ENCODE measurements around the gene LRRC4C.
"Not testable (repeated sequence)": the region's sequence is repeated elsewhere in the genome, so short reads cannot be mapped to it uniquely, and the experiment has no call there.

Gene LRRC4C

GRCh38 chr11:40958707-40959106, 500.7 kb downstream of the LRRC4C start:
- DNase-seq (ENCODE audit: insufficient read length, low spot score) = no peak
- TF ChIP-seq POLR2A (IDR thresholded peaks at IDR 0.05; ENCODE audit: low read depth, low read length) = no peak
- no peak for TF ChIP-seq POU2F2 (IDR thresholded peaks at IDR 0.05; ENCODE audit: low read depth, low read length)
- no peak for TF ChIP-seq TAF1 (IDR thresholded peaks at IDR 0.05; ENCODE audit: low read depth, low read length)
- no peak for TF ChIP-seq POLR2AphosphoS5 (IDR thresholded peaks at IDR 0.05; ENCODE audit: low read depth, low read length)
- TF ChIP-seq PAX5 (IDR thresholded peaks at IDR 0.05; ENCODE audit: insufficient read depth, low read length, severe bottlenecking) = no peak
- TF ChIP-seq SPI1 (IDR thresholded peaks at IDR 0.05; ENCODE audit: low read depth, low read length) = no peak
- no peak for FAIRE-seq

- FAIRE-seq = no peak
Observed at GRCh38 chr11:40952479-40952878, 507.0 kb downstream of the LRRC4C start.

GRCh38 chr11:40938002-40938401, 521.5 kb downstream of the LRRC4C start:
- FAIRE-seq = no peak

More at GRCh38 chr11:40952479-40952878, 507.0 kb downstream of the LRRC4C start:
- TF ChIP-seq TAF1 (IDR thresholded peaks at IDR 0.05; ENCODE audit: low read depth, low read length) = no peak
- no peak for TF ChIP-seq POLR2AphosphoS5 (IDR thresholded peaks at IDR 0.05; ENCODE audit: low read depth, low read length)
- TF ChIP-seq POLR2A (IDR thresholded peaks at IDR 0.05; ENCODE audit: low read depth, low read length) = no peak
- TF ChIP-seq PAX5 (IDR thresholded peaks at IDR 0.05; ENCODE audit: insufficient read depth, low read length, severe bottlenecking) = no peak
- no peak for TF ChIP-seq SPI1 (IDR thresholded peaks at IDR 0.05; ENCODE audit: low read depth, low read length)
- no peak for TF ChIP-seq POU2F2 (IDR thresholded peaks at IDR 0.05; ENCODE audit: low read depth, low read length)
- DNase-seq (ENCODE audit: insufficient read length, low spot score) = no peak

GRCh38 chr11:40924915-40925314, 534.5 kb downstream of the LRRC4C start:
- no peak for DNase-seq (ENCODE audit: insufficient read length, low spot score)
- TF ChIP-seq TAF1 (IDR thresholded peaks at IDR 0.05; ENCODE audit: low read depth, low read length) (no peak), POLR2A (IDR thresholded peaks at IDR 0.05; ENCODE audit: low read depth, low read length) (no peak), POU2F2 (IDR thresholded peaks at IDR 0.05; ENCODE audit: low read depth, low read length) (no peak), SPI1 (IDR thresholded peaks at IDR 0.05; ENCODE audit: low read depth, low read length) (no peak), PAX5 (IDR thresholded peaks at IDR 0.05; ENCODE audit: insufficient read depth, low read length, severe bottlenecking) (no peak), POLR2AphosphoS5 (IDR thresholded peaks at IDR 0.05; ENCODE audit: low read depth, low read length) (no peak)
- FAIRE-seq = no peak

More at GRCh38 chr11:40938002-40938401, 521.5 kb downstream of the LRRC4C start:
- TF ChIP-seq PAX5 (IDR thresholded peaks at IDR 0.05; ENCODE audit: insufficient read depth, low read length, severe bottlenecking) (no peak), POLR2A (IDR thresholded peaks at IDR 0.05; ENCODE audit: low read depth, low read length) (no peak), SPI1 (IDR thresholded peaks at IDR 0.05; ENCODE audit: low read depth, low read length) (no peak), POU2F2 (IDR thresholded peaks at IDR 0.05; ENCODE audit: low read depth, low read length) (no peak), POLR2AphosphoS5 (IDR thresholded peaks at IDR 0.05; ENCODE audit: low read depth, low read length) (no peak), TAF1 (IDR thresholded peaks at IDR 0.05; ENCODE audit: low read depth, low read length) (no peak)
- no peak for DNase-seq (ENCODE audit: insufficient read length, low spot score)

- DNase-seq (ENCODE audit: insufficient read length, low spot score) (no peak), FAIRE-seq (no peak)
- no peak for TF ChIP-seq POLR2AphosphoS5 (IDR thresholded peaks at IDR 0.05; ENCODE audit: low read depth, low read length)
- TF ChIP-seq SPI1 (IDR thresholded peaks at IDR 0.05; ENCODE audit: low read depth, low read length) = no peak
- TF ChIP-seq POU2F2 (IDR thresholded peaks at IDR 0.05; ENCODE audit: low read depth, low read length) = no peak
- no peak for TF ChIP-seq TAF1 (IDR thresholded peaks at IDR 0.05; ENCODE audit: low read depth, low read length)
- no peak for TF ChIP-seq POLR2A (IDR thresholded peaks at IDR 0.05; ENCODE audit: low read depth, low read length)
- TF ChIP-seq PAX5 (IDR thresholded peaks at IDR 0.05; ENCODE audit: insufficient read depth, low read length, severe bottlenecking) = no peak
Observed at GRCh38 chr11:40921246-40921645, 538.2 kb downstream of the LRRC4C start.

GRCh38 chr11:40910774-40911173, 548.7 kb downstream of the LRRC4C start:
- not testable (repeated sequence) for FAIRE-seq; DNase-seq (ENCODE audit: insufficient read length, low spot score)

- DNase-seq (ENCODE audit: insufficient read length, low spot score) (no peak), FAIRE-seq (no peak)
- no peak for TF ChIP-seq PAX5 (IDR thresholded peaks at IDR 0.05; ENCODE audit: insufficient read depth, low read length, severe bottlenecking)
- no peak for TF ChIP-seq SPI1 (IDR thresholded peaks at IDR 0.05; ENCODE audit: low read depth, low read length)
- no peak for TF ChIP-seq POLR2A (IDR thresholded peaks at IDR 0.05; ENCODE audit: low read depth, low read length)
- TF ChIP-seq POLR2AphosphoS5 (IDR thresholded peaks at IDR 0.05; ENCODE audit: low read depth, low read length) = no peak
- TF ChIP-seq TAF1 (IDR thresholded peaks at IDR 0.05; ENCODE audit: low read depth, low read length) = no peak
- TF ChIP-seq POU2F2 (IDR thresholded peaks at IDR 0.05; ENCODE audit: low read depth, low read length) = no peak
Observed at GRCh38 chr11:40894501-40894900, 565.0 kb downstream of the LRRC4C start.

- no peak for FAIRE-seq
- DNase-seq (ENCODE audit: insufficient read length, low spot score) = no peak
- TF ChIP-seq POLR2AphosphoS5 (IDR thresholded peaks at IDR 0.05; ENCODE audit: low read depth, low read length) (no peak), TAF1 (IDR thresholded peaks at IDR 0.05; ENCODE audit: low read depth, low read length) (no peak), POLR2A (IDR thresholded peaks at IDR 0.05; ENCODE audit: low read depth, low read length) (no peak), POU2F2 (IDR thresholded peaks at IDR 0.05; ENCODE audit: low read depth, low read length) (no peak), PAX5 (IDR thresholded peaks at IDR 0.05; ENCODE audit: insufficient read depth, low read length, severe bottlenecking) (no peak), SPI1 (IDR thresholded peaks at IDR 0.05; ENCODE audit: low read depth, low read length) (no peak)
Observed at GRCh38 chr11:40885250-40885954, 574.0 kb downstream of the LRRC4C start.

- no peak for DNase-seq (ENCODE audit: insufficient read length, low spot score)
- no peak for FAIRE-seq
- no peak for TF ChIP-seq SPI1 (IDR thresholded peaks at IDR 0.05; ENCODE audit: low read depth, low read length)
Observed at GRCh38 chr11:40882301-40882700, 577.2 kb downstream of the LRRC4C start.

GRCh38 chr11:40879911-40880310, 579.5 kb downstream of the LRRC4C start:
- FAIRE-seq = no peak
- DNase-seq (ENCODE audit: insufficient read length, low spot score) = no peak
- TF ChIP-seq POLR2A (IDR thresholded peaks at IDR 0.05; ENCODE audit: low read depth, low read length) = no peak
- TF ChIP-seq POU2F2 (IDR thresholded peaks at IDR 0.05; ENCODE audit: low read depth, low read length) = no peak

Measured in GM12891 (cell line).